GM19043 (cell line): ENCODE measurements around the gene PLEKHB1.

Experiments
- ATAC-seq: cut with Tn5 transposase; IDR thresholded peaks from one replicate; pipeline ENCODE4 v1.9.1; 2021; ENCODE audit warnings: low read depth; ENCODE audit not compliant: unreplicated experiment

PLEKHB1 gene

GRCh38 chr11:73647459-73648100 lies 1.2 kb downstream of the PLEKHB1 start:
- ATAC-seq = no peak

- no peak for ATAC-seq
These were observed 1.7 kb downstream of the PLEKHB1 start for GRCh38 chr11:73648121-73648520.

GRCh38 chr11:73648571-73649046 lies 2.2 kb downstream of the PLEKHB1 start:
- ATAC-seq = no peak

DNA sequence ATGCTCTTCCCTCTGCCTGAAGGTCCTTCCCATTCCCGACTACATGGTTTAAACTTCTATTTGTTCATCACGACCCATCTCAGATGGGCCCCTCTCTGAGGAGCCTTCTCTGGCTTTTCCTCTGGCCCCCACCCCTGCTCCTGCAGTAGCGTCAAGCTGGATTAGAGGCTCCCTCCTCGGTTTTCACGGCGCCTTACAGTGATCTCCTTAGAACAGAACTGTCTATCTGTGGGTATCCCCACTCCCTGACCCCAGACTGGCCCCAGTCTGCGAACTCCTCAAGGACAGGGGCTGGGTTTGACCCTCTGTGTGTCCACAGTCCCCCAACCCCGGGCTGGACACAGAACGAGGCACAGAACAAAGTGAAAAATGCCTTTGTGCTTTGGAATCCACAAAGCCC lies 2.8 kb downstream of the PLEKHB1 start:
- ATAC-seq = no peak

DNA sequence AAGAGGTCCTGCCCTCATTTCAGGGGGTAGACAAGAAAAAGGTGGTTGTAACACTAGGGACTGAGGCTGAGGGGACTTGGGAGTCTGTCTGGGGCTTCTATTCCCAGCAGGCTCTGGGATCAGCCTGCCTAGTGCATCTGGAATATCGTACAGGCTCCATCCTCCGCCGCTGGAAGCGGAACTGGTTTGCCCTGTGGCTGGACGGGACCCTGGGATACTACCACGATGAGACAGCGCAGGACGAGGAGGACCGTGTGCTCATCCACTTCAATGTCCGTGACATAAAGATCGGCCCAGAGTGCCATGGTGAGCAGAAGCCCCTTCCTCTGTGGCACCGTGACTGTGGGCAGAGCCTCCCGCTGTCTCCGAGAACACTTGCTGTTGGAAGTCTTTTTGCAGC lies 4.0 kb downstream of the PLEKHB1 start:
- ATAC-seq = no peak

GRCh38 chr11:73651252-73651651 lies 4.9 kb downstream of the PLEKHB1 start:
- ATAC-seq = no peak

DNA sequence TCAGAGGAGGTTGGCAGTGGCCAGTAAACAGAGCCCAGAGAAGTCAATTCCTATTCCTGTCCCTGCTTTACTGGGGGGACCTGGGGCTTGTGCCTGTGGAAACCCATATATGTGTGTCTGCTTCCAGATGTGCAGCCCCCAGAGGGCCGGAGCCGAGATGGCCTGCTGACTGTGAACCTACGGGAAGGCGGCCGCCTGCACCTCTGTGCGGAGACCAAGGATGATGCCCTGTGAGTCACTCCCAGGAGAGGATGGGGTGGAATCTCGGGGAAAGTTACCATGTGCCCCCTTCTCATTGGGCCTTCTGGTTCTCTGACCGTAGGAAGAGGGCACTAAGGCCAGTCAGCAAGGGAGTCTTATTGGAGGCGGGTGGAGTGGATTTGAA lies 5.3 kb downstream of the PLEKHB1 start:
- ATAC-seq = no peak

GRCh38 chr11:73652046-73652730 lies 5.8 kb downstream of the PLEKHB1 start:
- ATAC-seq = no peak

DNA sequence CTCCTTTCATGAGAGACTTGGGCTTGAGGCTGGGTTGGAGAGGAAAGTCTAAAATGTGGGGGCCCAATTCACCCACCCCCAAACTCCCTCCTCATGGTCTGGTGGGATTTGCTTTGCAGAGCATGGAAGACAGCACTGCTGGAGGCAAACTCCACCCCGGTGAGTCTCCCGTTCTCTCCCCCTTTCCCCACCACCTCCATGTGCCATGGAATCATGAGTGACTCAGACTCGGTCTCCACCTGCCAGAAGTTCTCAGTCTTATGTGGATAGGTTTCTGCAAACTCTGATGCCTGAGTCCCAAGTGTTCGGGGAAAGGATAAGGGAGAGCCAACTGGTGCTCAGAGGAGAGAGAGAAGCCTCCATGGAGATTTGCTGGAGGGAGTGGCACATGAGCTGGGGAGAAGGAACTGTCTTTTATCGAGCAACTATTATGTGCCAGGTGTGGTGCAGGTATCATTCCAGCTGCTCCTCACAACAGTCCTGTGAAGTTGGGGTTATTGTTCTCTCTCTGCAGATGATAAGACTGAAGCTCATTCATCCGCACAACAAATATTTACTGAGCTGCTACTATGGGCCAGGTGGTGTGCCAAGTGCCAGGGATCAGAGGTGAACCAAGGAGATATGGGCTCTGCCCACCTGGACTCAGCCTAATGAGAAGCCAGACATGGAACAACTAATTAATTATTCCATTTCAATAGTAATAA lies 6.6 kb downstream of the PLEKHB1 start:
- ATAC-seq = no peak

DNA sequence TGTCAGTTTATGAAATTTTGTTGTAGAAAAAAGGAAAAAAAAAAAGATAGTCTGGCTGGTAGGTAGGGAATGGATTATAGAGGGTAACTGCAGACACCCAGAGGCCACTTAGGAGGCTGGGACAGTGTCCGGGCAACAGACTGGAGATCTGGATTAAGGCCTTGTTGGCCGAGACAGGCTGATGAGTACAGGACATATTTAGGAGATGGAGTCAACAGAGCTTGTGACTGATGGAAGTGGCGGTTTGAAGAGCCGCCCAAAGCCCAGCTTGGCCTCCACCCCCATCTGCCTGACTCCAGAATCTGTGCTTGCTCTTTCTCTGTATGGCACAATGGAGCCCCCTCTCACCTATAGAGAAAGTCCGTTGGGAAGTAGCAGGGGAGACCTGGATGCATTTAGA lies 7.6 kb downstream of the PLEKHB1 start:
- ATAC-seq = no peak

- ATAC-seq = no peak
These were observed 8.2 kb downstream of the PLEKHB1 start for GRCh38 chr11:73654482-73655021.

GRCh38 chr11:73655686-73656085 lies 9.3 kb downstream of the PLEKHB1 start:
- no peak for ATAC-seq

GRCh38 chr11:73656985-73657384 lies 10.6 kb downstream of the PLEKHB1 start:
- no peak for ATAC-seq

GRCh38 chr11:73659961-73660360 lies 13.6 kb downstream of the PLEKHB1 start:
- no peak for ATAC-seq

DNA sequence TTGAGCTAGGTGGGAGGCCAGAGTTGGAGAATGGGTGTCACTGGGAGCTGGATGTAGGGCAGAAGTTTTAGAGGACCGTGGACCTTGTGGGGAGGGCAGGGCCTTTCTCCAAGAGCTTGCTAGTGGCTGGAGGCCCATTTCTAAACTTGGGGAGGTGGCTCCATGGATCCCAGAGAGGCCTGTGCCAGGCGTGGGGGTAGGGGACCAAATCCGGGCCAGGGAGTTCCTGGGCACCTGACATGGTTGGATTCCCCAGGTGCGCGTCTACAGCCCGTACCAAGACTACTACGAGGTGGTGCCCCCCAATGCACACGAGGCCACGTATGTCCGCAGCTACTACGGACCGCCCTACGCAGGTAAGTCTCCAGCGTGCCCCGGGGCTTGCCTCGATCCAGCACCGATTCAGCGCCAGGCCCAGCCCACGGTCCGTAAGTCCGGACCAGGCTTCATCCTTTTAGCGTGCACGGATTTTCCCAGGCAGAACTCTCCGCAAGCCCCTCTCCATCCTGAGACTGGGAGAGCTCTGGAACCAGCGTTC lies 14.2 kb downstream of the PLEKHB1 start:
- ATAC-seq = no peak

DNA sequence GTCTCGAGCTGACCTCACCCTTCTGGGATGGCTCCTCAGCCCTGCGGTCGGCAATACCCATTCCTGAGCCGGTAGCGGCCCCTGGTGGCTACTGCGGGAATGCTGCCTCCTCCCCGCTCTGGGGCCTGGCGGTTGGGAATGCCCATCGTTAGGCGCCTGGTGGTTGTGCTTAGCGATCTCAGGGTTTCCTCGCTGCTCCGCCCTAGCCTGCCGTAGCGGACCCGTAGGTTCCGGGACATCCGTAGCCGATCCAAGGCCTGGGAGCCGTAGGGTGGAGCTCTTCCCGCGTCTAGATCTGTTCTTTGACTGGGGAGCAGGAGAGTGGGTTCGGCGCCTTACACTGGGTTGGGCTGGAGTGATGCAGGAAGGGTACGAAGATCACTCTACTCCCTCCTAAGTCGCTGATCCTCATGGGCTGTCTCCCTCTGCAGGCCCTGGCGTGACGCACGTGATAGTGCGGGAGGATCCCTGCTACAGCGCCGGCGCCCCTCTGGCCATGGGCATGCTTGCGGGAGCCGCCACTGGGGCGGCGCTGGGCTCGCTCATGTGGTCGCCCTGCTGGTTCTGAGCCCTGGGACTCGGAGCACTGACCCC lies 14.8 kb downstream of the PLEKHB1 start:
- ATAC-seq = no peak

DNA sequence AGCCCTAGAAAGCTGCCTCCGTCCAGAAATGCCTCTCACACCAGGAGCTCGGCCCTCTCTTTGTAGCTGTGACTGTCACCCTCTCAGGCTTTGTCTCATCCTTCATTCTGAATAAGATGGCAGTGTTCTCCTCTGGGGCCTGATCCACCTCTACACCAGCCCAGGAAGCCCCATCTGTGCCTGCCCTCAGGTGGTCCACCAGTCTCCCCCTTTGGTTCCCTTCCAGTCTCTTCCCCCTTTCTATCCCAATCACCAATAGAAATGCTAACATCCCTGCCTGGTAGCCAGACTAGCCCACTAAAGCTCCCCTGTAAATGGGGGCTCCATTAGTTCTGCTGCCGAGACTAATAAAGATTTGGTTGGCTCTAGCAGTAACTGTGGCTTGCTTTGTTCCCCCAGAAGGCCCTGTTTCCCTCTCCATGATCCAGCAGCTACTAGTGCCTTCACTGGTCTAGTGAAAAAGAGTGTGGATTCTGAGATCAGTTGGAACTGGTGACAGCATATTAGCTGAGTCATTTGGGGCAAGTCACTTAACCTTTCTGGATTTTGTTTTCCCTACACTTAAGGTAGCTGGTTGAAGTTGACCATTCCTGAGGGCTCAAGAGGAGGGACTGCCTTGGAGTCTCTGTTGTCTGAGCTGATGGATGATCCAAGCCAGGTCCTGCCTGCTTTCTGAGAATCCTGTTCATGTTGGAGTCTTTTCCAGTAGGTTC lies 16.2 kb downstream of the PLEKHB1 start:
- no peak for ATAC-seq

GRCh38 chr11:73663604-73664495 lies 17.5 kb downstream of the PLEKHB1 start:
- ATAC-seq = no peak

DNA sequence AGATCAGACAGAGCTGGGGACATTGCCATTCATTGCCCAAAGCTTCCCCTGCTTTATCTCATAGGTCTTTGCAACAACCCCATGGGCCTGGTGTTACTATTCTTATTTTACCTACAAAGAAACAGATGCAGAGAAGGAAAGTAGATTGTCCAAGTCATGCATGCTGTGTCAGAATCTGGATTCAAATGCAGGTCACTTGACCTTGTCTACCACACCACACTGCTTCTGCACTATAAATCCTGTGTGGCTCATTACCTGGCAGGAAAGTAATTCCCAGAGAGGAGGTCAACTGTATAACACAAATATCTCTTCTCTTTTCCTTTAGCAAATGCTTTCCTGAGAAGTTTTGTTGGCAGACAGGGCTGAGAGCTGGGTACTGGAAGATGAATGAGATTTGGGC lies 18.5 kb downstream of the PLEKHB1 start:
- no peak for ATAC-seq
